HepG2 (cell line): ENCODE data around the gene PEF1. TPM values are rescaled to one million over a fixed set of nuclear protein-coding genes. Genes with fewer than 3 reads are reported as not detected.

Experiments
- ATAC-seq: fragments of 200-7000 bp; cut with Tn5 transposase; 3 replicates; pipeline ENCODE4 v1.9.1; 2020; ENCODE audit warnings: mild to moderate bottlenecking, moderate library complexity
- BruUV-seq: library from RNA; stranded (reverse); fragments of 400-500 nt; replicated peaks from 2 replicates; lab custom pipeline; 2021; lab: Mats Ljungman, UMichigan
- CTCF ChIA-PET: fragments of 300-600 bp; formaldehyde crosslinking; extraction: SDS; loops from one replicate; lab custom pipeline; 2021; ENCODE audit warnings: low total read pairs, inconsistent platforms, low intra/inter-chr PET ratio; lab: Yijun Ruan, JAX
- POLR2A ChIA-PET: fragments of 350-600 bp; sonication (Branson Sonifier 250); formaldehyde crosslinking; loops from one replicate; lab custom pipeline; 2020; ENCODE audit warnings: antibody characterized with exemption, inconsistent platforms; lab: Yijun Ruan, JAX
- DNase-seq: peaks from one replicate; pipeline ENCODE4 v3.0.0-alpha.2; 2015; ENCODE audit warnings: low spot score
- FAIRE-seq: peaks from 3 replicates; lab custom pipeline; 2011; peaks lifted over from hg19 to GRCh38; lab: Jason Lieb, UNC
- H2AFZ ChIP-seq: one replicate; pipeline ENCODE4 v1.6.1; 2011; ENCODE audit warnings: low read length, inconsistent platforms
- H3K27ac ChIP-seq: fragments of 300-600 bp; 3 replicates; pipeline ENCODE4 v1.8.0; 2011; ENCODE audit warnings: mixed run types, mild to moderate bottlenecking, mixed read lengths, low read length, inconsistent platforms; ENCODE audit not compliant: insufficient read depth; ENCODE audit errors: extremely low read length
- H3K27me3 ChIP-seq, 2 experiments: fragments of 200-600 bp in 1 of 2; 2 replicates in 1 of 2; 3 replicates in 1 of 2; pipeline versions ENCODE4 v1.6.0 to v1.8.0; 2011; ENCODE audit warnings: low read length in 2 of 2, mild to moderate bottlenecking in 2 of 2, moderate library complexity in 2 of 2, inconsistent platforms in 1 of 2; ENCODE audit not compliant: insufficient read depth in 2 of 2, control insufficient read depth in 1 of 2
- H3K36me3 ChIP-seq, 2 experiments: fragments of 200-600 bp in 1 of 2; replicated peaks in 1 of 2; 2 replicates in 1 of 2; 3 replicates in 1 of 2; pipeline versions ENCODE4 v1.5.1 to v1.8.0; 2011; ENCODE audit warnings: low read length in 2 of 2, inconsistent platforms in 1 of 2; ENCODE audit not compliant: insufficient read depth in 2 of 2, control insufficient read depth in 1 of 2
- H3K4me1 ChIP-seq: 2 replicates; pipeline ENCODE4 v1.5.1; 2012; ENCODE audit warnings: low read length, inconsistent platforms; ENCODE audit not compliant: insufficient read depth
- H3K4me2 ChIP-seq: 2 replicates; pipeline ENCODE4 v1.6.0; 2011; ENCODE audit warnings: low read depth, low read length, inconsistent platforms
- H3K4me3 ChIP-seq, 3 experiments: fragments of 200-600 bp in 1 of 3; sonication (generic), shearing (Covaris generic) in 1 of 3; replicated peaks in 1 of 3; 2 replicates each; pipeline ENCODE4 v1.5.1; 2011 to 2016; ENCODE audit warnings: low read length in 3 of 3, inconsistent platforms in 2 of 3, low read depth in 2 of 3, mild to moderate bottlenecking in 2 of 3, control low read depth in 1 of 3, mixed read lengths in 1 of 3; ENCODE audit not compliant: insufficient read depth in 1 of 3
- H3K79me2 ChIP-seq: one replicate; pipeline ENCODE4 v1.6.1; 2011; ENCODE audit warnings: low read length, inconsistent platforms; ENCODE audit not compliant: insufficient read depth
- H3K9ac ChIP-seq: 2 replicates; pipeline ENCODE4 v1.6.0; 2011; ENCODE audit warnings: mild to moderate bottlenecking, low read depth, low read length, inconsistent platforms; ENCODE audit not compliant: insufficient read depth
- H3K9me3 ChIP-seq: 2 replicates; pipeline ENCODE4 v1.5.1; 2012; ENCODE audit warnings: mild to moderate bottlenecking, low read length
- H4K20me1 ChIP-seq: 2 replicates; pipeline ENCODE4 v1.6.0; 2011; ENCODE audit warnings: inconsistent platforms, mild to moderate bottlenecking, low read length, moderate library complexity; ENCODE audit not compliant: insufficient read depth
- WGBS: methylation state at CpG from one replicate; pipeline ENCODE4 v1.1.6; 2017; ENCODE audit warnings: low lambda C conversion rate; 5-methylcytosine and 5-hydroxymethylcytosine counted together
- in situ Hi-C: cut with HindIII; loops from 2 replicates; pipeline ENCODE4 v1.10.0; 2017; ENCODE audit warnings: low pct_unique_long_range_greater_than_20kb; ENCODE audit not compliant: extremely low pct_ligation_motif_present
- intact Hi-C: fragments of 100-400 bp; cut with micrococcal nuclease; formaldehyde crosslinking; loops from one replicate; pipeline ENCODE4 v1.10.0; 2022; ENCODE audit not compliant: unreplicated experiment
- polyA plus RNA-seq, 8 experiments: library from polyadenylated mRNA; depleted of rRNA in 3 of 8; stranded (reverse) in 7 of 8; unstranded in 1 of 8; fragments of >200 nt; fragmentation: Illumina TruSeq in 4 of 8; extraction: Trizol in 4 of 8; gene quantifications; 2 replicates each; pipeline versions ENCODE4 v1.2.1 to v1.2.3, GENCODE V29; 2011 to 2016; ENCODE audit warnings: low read depth in 4 of 8, missing spikeins in 1 of 8, mixed read lengths in 1 of 8; ENCODE audit not compliant: insufficient read depth in 1 of 8
- total RNA-seq, 5 experiments: library from RNA; depleted of rRNA; stranded (reverse); fragments of >200 nt; fragmentation: Illumina TruSeq; extraction: Trizol; gene quantifications; 2 replicates each; pipeline ENCODE4 v1.2.3, GENCODE V29; 2016; ENCODE audit warnings: low read depth in 1 of 5
- TF ChIP-seq, protein P1 (sequence below): sonication (generic); formaldehyde crosslinking; IDR thresholded peaks from 2 replicates; pipeline ENCODE4 v1.5.0; 2020; ENCODE audit warnings: missing genetic modification reagents, mild to moderate bottlenecking, borderline replicate concordance
- TF ChIP-seq, protein P2 (sequence below): sonication (generic); formaldehyde crosslinking; IDR thresholded peaks from 2 replicates; pipeline ENCODE4 v1.4.0; 2020; ENCODE audit warnings: missing genetic modification reagents

The PEF1 gene
- total and polyA plus RNA-seq, 2 of the 13 experiments (the other 11 are each of a cell fraction or from before 2014, with no cell fraction given), result 57.1 to 57.8 TPM

DNA sequence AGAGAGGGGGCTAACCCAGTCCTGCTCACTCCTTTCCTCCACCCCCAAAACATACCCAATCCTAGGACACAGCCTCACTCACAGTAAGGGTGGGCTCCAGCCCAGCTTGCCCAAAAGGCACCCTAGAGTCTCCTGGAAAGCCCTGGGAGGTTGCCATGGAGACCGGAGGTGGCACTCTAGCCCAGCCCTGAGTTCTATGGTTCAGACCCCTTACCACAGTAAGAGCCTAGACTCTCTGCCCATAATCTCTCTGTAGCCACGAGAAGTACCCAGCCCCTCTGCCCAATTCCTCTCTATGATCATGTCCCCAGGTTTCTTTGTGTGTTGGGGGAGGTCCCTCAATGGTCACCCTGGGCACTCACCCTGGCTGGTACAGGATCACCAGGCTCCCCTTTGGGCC, 44.7 kb upstream of the PEF1 start:
- DNase-seq (no peak), FAIRE-seq (no peak), ATAC-seq (no peak)
- Histone ChIP-seq H3K4me3 (no peak overlapping the region), H3K9me3 (no peaks in the 10 kb centered on the region), H3K4me2 (no peak overlapping the region), H3K27ac (no peak overlapping the region), H3K36me3 (no peaks in the 10 kb centered on the region), H4K20me1 (no peaks in the 10 kb centered on the region), H3K79me2 (no peaks in the 10 kb centered on the region), H3K9ac (no peak overlapping the region), H3K4me1 (no peaks in the 10 kb centered on the region), H2AFZ (no peak overlapping the region), H3K27me3 (no peaks in the 10 kb centered on the region)
- TF ChIP-seq, protein P1, sequence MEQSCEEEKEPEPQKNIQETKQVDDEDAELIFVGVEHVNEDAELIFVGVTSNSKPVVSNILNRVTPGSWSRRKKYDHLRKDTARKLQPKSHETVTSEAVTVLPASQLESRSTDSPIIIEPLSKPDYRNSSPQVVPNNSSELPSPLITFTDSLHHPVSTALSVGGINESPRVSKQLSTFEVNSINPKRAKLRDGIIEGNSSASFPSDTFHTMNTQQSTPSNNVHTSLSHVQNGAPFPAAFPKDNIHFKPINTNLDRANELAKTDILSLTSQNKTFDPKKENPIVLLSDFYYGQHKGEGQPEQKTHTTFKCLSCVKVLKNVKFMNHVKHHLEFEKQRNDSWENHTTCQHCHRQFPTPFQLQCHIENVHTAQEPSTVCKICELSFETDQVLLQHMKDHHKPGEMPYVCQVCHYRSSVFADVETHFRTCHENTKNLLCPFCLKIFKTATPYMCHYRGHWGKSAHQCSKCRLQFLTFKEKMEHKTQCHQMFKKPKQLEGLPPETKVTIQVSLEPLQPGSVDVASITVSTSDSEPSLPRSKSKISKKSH (CRISPR knock-in tag), result no peak
- TF ChIP-seq, protein P2, sequence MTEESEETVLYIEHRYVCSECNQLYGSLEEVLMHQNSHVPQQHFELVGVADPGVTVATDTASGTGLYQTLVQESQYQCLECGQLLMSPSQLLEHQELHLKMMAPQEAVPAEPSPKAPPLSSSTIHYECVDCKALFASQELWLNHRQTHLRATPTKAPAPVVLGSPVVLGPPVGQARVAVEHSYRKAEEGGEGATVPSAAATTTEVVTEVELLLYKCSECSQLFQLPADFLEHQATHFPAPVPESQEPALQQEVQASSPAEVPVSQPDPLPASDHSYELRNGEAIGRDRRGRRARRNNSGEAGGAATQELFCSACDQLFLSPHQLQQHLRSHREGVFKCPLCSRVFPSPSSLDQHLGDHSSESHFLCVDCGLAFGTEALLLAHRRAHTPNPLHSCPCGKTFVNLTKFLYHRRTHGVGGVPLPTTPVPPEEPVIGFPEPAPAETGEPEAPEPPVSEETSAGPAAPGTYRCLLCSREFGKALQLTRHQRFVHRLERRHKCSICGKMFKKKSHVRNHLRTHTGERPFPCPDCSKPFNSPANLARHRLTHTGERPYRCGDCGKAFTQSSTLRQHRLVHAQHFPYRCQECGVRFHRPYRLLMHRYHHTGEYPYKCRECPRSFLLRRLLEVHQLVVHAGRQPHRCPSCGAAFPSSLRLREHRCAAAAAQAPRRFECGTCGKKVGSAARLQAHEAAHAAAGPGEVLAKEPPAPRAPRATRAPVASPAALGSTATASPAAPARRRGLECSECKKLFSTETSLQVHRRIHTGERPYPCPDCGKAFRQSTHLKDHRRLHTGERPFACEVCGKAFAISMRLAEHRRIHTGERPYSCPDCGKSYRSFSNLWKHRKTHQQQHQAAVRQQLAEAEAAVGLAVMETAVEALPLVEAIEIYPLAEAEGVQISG, result peak; percentile 39; the same call in 1 of the 2 replicates
- CTCF ChIA-PET, result no interaction called here
- 89% methylated on average over 2 of the region's 2 CpGs for WGBS
- POLR2A ChIA-PET, result interaction anchor here (2.6 kb wide), 1 partner anchor 15 kb away, joined by 9 read pairs; the partner anchor contains the start of gene COL16A1
- intact Hi-C loops, result no loop called here
- no TSS peak for BruUV-seq
- in situ Hi-C loops, result no loop called here
